K562 (cell line): ENCODE data around the gene SLAIN2. TPM values are rescaled to one million over a fixed set of nuclear protein-coding genes. Genes with fewer than 3 reads are reported as not detected.

ENCODE experiments used
- ATAC-seq: fragments of 200-7000 bp; cut with Tn5 transposase; 3 replicates; pipeline ENCODE4 v1.9.1; 2020; ENCODE audit warnings: moderate library complexity
- BruUV-seq: library from RNA; stranded (reverse); fragments of 400-500 nt; replicated peaks from 2 replicates; lab custom pipeline; 2021; lab: Mats Ljungman, UMichigan
- CTCF ChIA-PET: fragments of 300-600 bp; formaldehyde crosslinking; extraction: SDS; loops from one replicate; lab custom pipeline; 2021; ENCODE audit warnings: low intra/inter-chr PET ratio; lab: Yijun Ruan, JAX
- POLR2A ChIA-PET: fragments of 300-600, 350-650 bp; sonication (Branson Sonifier 250); formaldehyde crosslinking; extraction: SDS; loops from one replicate; lab custom pipeline; 2021; ENCODE audit warnings: antibody characterized with exemption, inconsistent platforms; lab: Yijun Ruan, JAX
- DNase-seq, 4 experiments: peaks; one replicate each; pipeline versions ENCODE4 v3.0.0 to v3.0.0-alpha.2; 2011 to 2018; ENCODE audit warnings: low spot score in 3 of 4, mixed read lengths in 3 of 4; ENCODE audit errors: extremely low read depth in 1 of 4
- FAIRE-seq: peaks from 2 replicates; lab custom pipeline; 2011; peaks lifted over from hg19 to GRCh38; lab: Jason Lieb, UNC
- H2AFZ ChIP-seq: 2 replicates; pipeline ENCODE4 v1.6.0; 2011; ENCODE audit warnings: low read depth, low read length, control low read depth, inconsistent platforms
- H3K27ac ChIP-seq: fragments of 200-600 bp; 3 replicates; pipeline ENCODE4 v1.8.0; 2011; ENCODE audit warnings: low read depth, mild to moderate bottlenecking, control low read depth, inconsistent platforms, low read length, moderate library complexity, mixed read lengths; ENCODE audit errors: extremely low read depth
- H3K27me3 ChIP-seq, 2 experiments: fragments of 300-600 bp in 1 of 2; 2 replicates in 1 of 2; 3 replicates in 1 of 2; pipeline versions ENCODE4 v1.6.0 to v1.8.0; 2011; ENCODE audit warnings: inconsistent platforms in 2 of 2, low read length in 2 of 2, mild to moderate bottlenecking in 1 of 2, mixed read lengths in 1 of 2, moderate library complexity in 1 of 2; ENCODE audit not compliant: control insufficient read depth in 2 of 2, insufficient read depth in 2 of 2
- H3K36me3 ChIP-seq: fragments of 300-600 bp; 3 replicates; pipeline ENCODE4 v1.8.0; 2011; ENCODE audit warnings: mild to moderate bottlenecking, low read length, inconsistent platforms; ENCODE audit not compliant: control insufficient read depth, insufficient read depth
- H3K4me1 ChIP-seq, 2 experiments: fragments of 200-600 bp in 1 of 2; replicated peaks in 1 of 2; 2 replicates in 1 of 2; 3 replicates in 1 of 2; pipeline versions ENCODE4 v1.5.1 to v1.8.0; 2011; ENCODE audit warnings: inconsistent platforms in 2 of 2, low read length in 2 of 2, mild to moderate bottlenecking in 1 of 2, mixed read lengths in 1 of 2, moderate library complexity in 1 of 2; ENCODE audit not compliant: control insufficient read depth in 2 of 2, insufficient read depth in 2 of 2
- H3K4me2 ChIP-seq: 2 replicates; pipeline ENCODE4 v1.6.1; 2011; ENCODE audit warnings: low read length, control low read depth, inconsistent platforms, mixed read lengths; ENCODE audit not compliant: insufficient read depth
- H3K4me3 ChIP-seq: fragments of 200-600 bp; sonication (generic), shearing (Covaris generic); 2 replicates; pipeline ENCODE4 v1.5.1; 2016; ENCODE audit warnings: control low read depth, inconsistent platforms
- H3K79me2 ChIP-seq: fragments of 200-600 bp; 3 replicates; pipeline ENCODE4 v1.8.0; 2011; ENCODE audit warnings: low read length, inconsistent platforms; ENCODE audit not compliant: control insufficient read depth, insufficient read depth
- H3K9ac ChIP-seq, 2 experiments: 2 replicates each; pipeline versions ENCODE4 v1.6.0 to v1.6.1; 2011; ENCODE audit warnings: low read depth in 2 of 2, low read length in 2 of 2, control low read depth in 1 of 2, inconsistent platforms in 1 of 2, mild to moderate bottlenecking in 1 of 2, mixed read lengths in 1 of 2; ENCODE audit not compliant: insufficient read depth in 1 of 2
- H3K9me1 ChIP-seq: one replicate; pipeline ENCODE4 v1.6.0; 2011; ENCODE audit warnings: inconsistent platforms, mild to moderate bottlenecking, low read length, moderate library complexity; ENCODE audit not compliant: control insufficient read depth, insufficient read depth
- H3K9me3 ChIP-seq: replicated peaks from 2 replicates; pipeline ENCODE4 v1.5.1; 2011; ENCODE audit warnings: low read depth, low read length, inconsistent platforms; ENCODE audit not compliant: control insufficient read depth, insufficient read depth
- H4K20me1 ChIP-seq: replicated peaks from 2 replicates; pipeline ENCODE4 v1.6.1; 2011; ENCODE audit warnings: low read length, inconsistent platforms, mixed read lengths; ENCODE audit not compliant: control insufficient read depth, insufficient read depth
- DNMT1 ChIP-seq: fragments of 450-650 bp; IDR thresholded peaks from 2 replicates; pipeline ENCODE4 v1.6.1; 2016; ENCODE audit warnings: antibody characterized with exemption, mild to moderate bottlenecking
- E2F1 ChIP-seq: sonication (generic); formaldehyde crosslinking; IDR thresholded peaks from 2 replicates; pipeline ENCODE4 v1.8.1; 2023; ENCODE audit warnings: mild to moderate bottlenecking, missing genetic modification reagents, moderate library complexity
- EWSR1 ChIP-seq: fragments of 450-650 bp; IDR thresholded peaks from 2 replicates; pipeline ENCODE4 v1.6.1; 2018; ENCODE audit warnings: borderline replicate concordance, mild to moderate bottlenecking, low read depth, moderate library complexity; ENCODE audit not compliant: partially characterized antibody
- FOXA1 ChIP-seq: fragments of 450-650 bp; IDR thresholded peaks from 2 replicates; pipeline ENCODE4 v1.6.1; 2016; ENCODE audit warnings: mild to moderate bottlenecking, borderline replicate concordance
- GTF2A2 ChIP-seq: IDR thresholded peaks from 2 replicates; pipeline ENCODE4 v1.6.1; 2016; ENCODE audit warnings: mild to moderate bottlenecking, missing genetic modification characterization, missing compliant biosample characterization
- HOMEZ ChIP-seq: fragments of 250-450 bp; sonication (Bioruptor Pico); IDR thresholded peaks from 2 replicates; pipeline ENCODE4 v1.4.0; 2020; ENCODE audit warnings: mild to moderate bottlenecking, moderate library complexity
- KAT8 ChIP-seq: fragments of 450-650 bp; IDR thresholded peaks from 2 replicates; pipeline ENCODE4 v1.6.1; 2016; ENCODE audit warnings: low read depth, mild to moderate bottlenecking
- OTX1 ChIP-seq: fragments of 450-650 bp; formaldehyde crosslinking; IDR thresholded peaks from 2 replicates; pipeline ENCODE4 v1.4.0; 2022; ENCODE audit warnings: mild to moderate bottlenecking
- PKNOX1 ChIP-seq: fragments of 450-650 bp; IDR thresholded peaks from 2 replicates; pipeline ENCODE4 v1.6.1; 2016
- POLR2H ChIP-seq: IDR thresholded peaks from 2 replicates; pipeline ENCODE4 v1.6.1; 2016; ENCODE audit warnings: missing genetic modification characterization, low read depth, mild to moderate bottlenecking, control low read depth, missing compliant biosample characterization, moderate library complexity
- RFX7 ChIP-seq: fragments of 250-450 bp; sonication (Bioruptor Pico); IDR thresholded peaks from 2 replicates; pipeline ENCODE4 v1.5.1; 2021; ENCODE audit warnings: mild to moderate bottlenecking
- RNF219 ChIP-seq: fragments of 250-450 bp; sonication (Bioruptor Pico); IDR thresholded peaks from 2 replicates; pipeline ENCODE4 v1.5.0; 2022; ENCODE audit warnings: mild to moderate bottlenecking
- RUNX1 ChIP-seq: sonication (generic); IDR thresholded peaks from 2 replicates; pipeline ENCODE4 v1.6.1; 2016; ENCODE audit warnings: antibody characterized with exemption, low read depth
- ZBTB26 ChIP-seq: fragments of 450-650 bp; formaldehyde crosslinking; IDR thresholded peaks from 2 replicates; pipeline ENCODE4 v1.4.0; 2022; ENCODE audit warnings: missing genetic modification characterization
- ZNF133 ChIP-seq: fragments of 250-450 bp; sonication (Bioruptor Pico); IDR thresholded peaks from 2 replicates; pipeline ENCODE4 v1.4.0; 2020; ENCODE audit warnings: mild to moderate bottlenecking
- WGBS: fragments of 100-300 bp; shearing (Covaris generic); methylation state at CpG from one replicate; pipeline ENCODE4 v1.1.6; 2016; ENCODE audit warnings: low coverage, mixed read lengths; ENCODE audit not compliant: insufficient coverage; ENCODE audit errors: missing lambda C conversion rate; 5-methylcytosine and 5-hydroxymethylcytosine counted together
- in situ Hi-C: fragments of 300-500 bp; cut with MboI; formaldehyde crosslinking; loops from 4 replicates; pipeline ENCODE4 v1.15.0; 2018; ENCODE audit warnings: inconsistent platforms, mixed read lengths
- intact Hi-C: fragments of 100-400 bp; cut with micrococcal nuclease; formaldehyde crosslinking; loops from 2 replicates; pipeline ENCODE4 v1.14.2; 2022
- polyA plus RNA-seq, 8 experiments: library from polyadenylated mRNA; depleted of rRNA in 4 of 8; stranded (reverse) in 5 of 8; unstranded in 3 of 8; fragments of >200 nt; fragmentation: Nextera tagmentation in 2 of 8; fragmentation: Illumina TruSeq in 1 of 8; extraction: Ambion mirVana in 2 of 8; extraction: Trizol in 1 of 8; gene quantifications; 2 replicates each; pipeline versions ENCODE4 v1.2.1 to v1.2.3, GENCODE V29; 2011 to 2014; ENCODE audit warnings: inconsistent platforms in 1 of 8, missing spikeins in 1 of 8
- total RNA-seq, 7 experiments: library from RNA; depleted of rRNA in 6 of 7; stranded (reverse); fragments of >200 nt in 6 of 7; fragmentation: Illumina TruSeq in 2 of 7; extraction: Trizol in 2 of 7; gene quantifications; 2 replicates each; pipeline versions ENCODE4 v1.2.1 to v1.2.3, GENCODE V29; 2011 to 2021; ENCODE audit warnings: low replicate concordance in 1 of 7

The SLAIN2 gene
- total and polyA plus RNA-seq, 9 of the 15 experiments (the other 6 are each of a cell fraction or from before 2014, with no cell fraction given): 3.5 to 116 (median 35.0) TPM

- Histone ChIP-seq H3K4me2 (no peak overlapping the region), H3K27ac (no peak overlapping the region), H3K9ac (no peak overlapping the region), H3K4me1 (no peaks in the 10 kb centered on the region), H3K4me3 (no peak overlapping the region), H3K9me3 (no peaks in the 10 kb centered on the region), H3K9me1 (no peaks in the 10 kb centered on the region), H2AFZ (no peak overlapping the region), H4K20me1 (no peaks in the 10 kb centered on the region), H3K27me3 (no peaks in the 10 kb centered on the region), H3K79me2 (no peaks in the 10 kb centered on the region), H3K36me3 (peaks cover 60% of the 10 kb centered on the region)
- intact Hi-C loops: no loop called here
- FAIRE-seq (no peak), DNase-seq (no peak), ATAC-seq (no peak)
- CTCF ChIA-PET: no interaction called here
- WGBS: 79% methylated on average over 2 of the region's 2 CpGs
- POLR2A ChIA-PET: no interaction called here
- in situ Hi-C loops: no loop called here
- BruUV-seq: no TSS peak
- no peak for TF ChIP-seq OTX1 (CRISPR knock-in tag)
- TF ChIP-seq E2F1 (CRISPR knock-in tag): no peak
- TF ChIP-seq ZBTB26 (CRISPR knock-in tag): no peak
- no peak for TF ChIP-seq DNMT1
- no peak for TF ChIP-seq RNF219 (CRISPR knock-in tag)
- no peak for TF ChIP-seq FOXA1
- no peak for TF ChIP-seq EWSR1
- no peak for TF ChIP-seq ZNF133 (CRISPR knock-in tag)
- no peak for TF ChIP-seq RUNX1
- TF ChIP-seq RFX7 (CRISPR knock-in tag): no peak
- no peak for TF ChIP-seq PKNOX1
- no peak for TF ChIP-seq GTF2A2 (tag)
- no peak for TF ChIP-seq POLR2H (tag)
- TF ChIP-seq HOMEZ (CRISPR knock-in tag): no peak
- TF ChIP-seq KAT8: no peak
Measured at GRCh38 chr4:48388525-48389154, 47.3 kb downstream of the SLAIN2 start.
